Esophagus muscularis mucosa (tissue), 4 donors: ENCODE measurements around the gene ACSF3. TPM values are rescaled to one million over a fixed set of nuclear protein-coding genes. Genes with fewer than 3 reads are reported as not detected.

Source experiments
- DNase-seq: peaks from one replicate; pipeline ENCODE4 v3.0.0-alpha.2; 2017; ENCODE audit errors: extremely low spot score
- H3K27ac ChIP-seq, 4 donors: fragments of 200-600 bp; sonication (generic); replicated peaks in 1 of 4; 1 replicate in 3 of 4; 2 replicates in 1 of 4; pipeline ENCODE4 v1.5.1; 2016 to 2019; ENCODE audit warnings: mild to moderate bottlenecking in 1 of 4
- H3K27me3 ChIP-seq, 4 donors: fragments of 200-600 bp; sonication (generic); one replicate each; pipeline versions ENCODE4 v1.5.1 to v1.6.0; 2016 to 2019
- H3K36me3 ChIP-seq, 4 donors: fragments of 200-600 bp; sonication (generic); one replicate each; pipeline ENCODE4 v1.5.1; 2016 to 2019
- H3K4me1 ChIP-seq, 4 donors: fragments of 200-600 bp; sonication (generic); one replicate each; pipeline ENCODE4 v1.5.1; 2016 to 2019
- H3K4me3 ChIP-seq, 4 donors: fragments of 200-600 bp; sonication (generic); 1 replicate in 2 of 4; 2 replicates in 2 of 4; pipeline ENCODE4 v1.5.1; 2016 to 2019; ENCODE audit warnings: mild to moderate bottlenecking in 4 of 4, moderate library complexity in 1 of 4
- H3K9me3 ChIP-seq, 4 donors: fragments of 200-600 bp; sonication (generic); 1 replicate in 3 of 4; 2 replicates in 1 of 4; pipeline ENCODE4 v1.5.1; 2016 to 2019
- EP300 ChIP-seq: sonication (generic); formaldehyde crosslinking; IDR thresholded peaks from one replicate; pipeline ENCODE4 v1.6.1; 2017; ENCODE audit warnings: antibody characterized with exemption
- POLR2A ChIP-seq: fragments of 450-650 bp; IDR thresholded peaks from one replicate; pipeline ENCODE4 v1.6.1; 2017; ENCODE audit warnings: antibody characterized with exemption, moderate library complexity, mild to moderate bottlenecking, low read depth
- POLR2AphosphoS5 ChIP-seq, 2 donors: sonication (generic); formaldehyde crosslinking; IDR thresholded peaks; one replicate each; pipeline ENCODE4 v1.6.1; 2017; ENCODE audit warnings: antibody characterized with exemption in 2 of 2
- WGBS: methylation state at CpG from one replicate; pipeline ENCODE4 v1.1.5; 2018; 5-methylcytosine and 5-hydroxymethylcytosine counted together
- intact Hi-C: fragments of 100-400 bp; cut with DNase I; formaldehyde crosslinking; loops from one replicate; pipeline ENCODE4 v1.15.1; 2023
- total RNA-seq, 4 donors: library from RNA; depleted of rRNA; stranded (reverse); fragments of >200 nt; gene quantifications; one replicate each; pipeline versions ENCODE4 v1.1.0 to v1.2.1, GENCODE V29; 2016
- TF ChIP-seq, protein P1 (sequence below), 3 experiments: fragments of 200-600 bp in 2 of 3; fragments of 450-650 bp in 1 of 3; sonication (generic) in 2 of 3; IDR thresholded peaks; one replicate each; pipeline ENCODE4 v1.5.1; 2017 to 2019; ENCODE audit warnings: antibody characterized with exemption in 3 of 3, mild to moderate bottlenecking in 2 of 3, moderate library complexity in 1 of 3

The ACSF3 gene
- total RNA-seq, 4 donors from 2014 or later, result 23.5 to 29.8 (median 27.2) TPM

DNA sequence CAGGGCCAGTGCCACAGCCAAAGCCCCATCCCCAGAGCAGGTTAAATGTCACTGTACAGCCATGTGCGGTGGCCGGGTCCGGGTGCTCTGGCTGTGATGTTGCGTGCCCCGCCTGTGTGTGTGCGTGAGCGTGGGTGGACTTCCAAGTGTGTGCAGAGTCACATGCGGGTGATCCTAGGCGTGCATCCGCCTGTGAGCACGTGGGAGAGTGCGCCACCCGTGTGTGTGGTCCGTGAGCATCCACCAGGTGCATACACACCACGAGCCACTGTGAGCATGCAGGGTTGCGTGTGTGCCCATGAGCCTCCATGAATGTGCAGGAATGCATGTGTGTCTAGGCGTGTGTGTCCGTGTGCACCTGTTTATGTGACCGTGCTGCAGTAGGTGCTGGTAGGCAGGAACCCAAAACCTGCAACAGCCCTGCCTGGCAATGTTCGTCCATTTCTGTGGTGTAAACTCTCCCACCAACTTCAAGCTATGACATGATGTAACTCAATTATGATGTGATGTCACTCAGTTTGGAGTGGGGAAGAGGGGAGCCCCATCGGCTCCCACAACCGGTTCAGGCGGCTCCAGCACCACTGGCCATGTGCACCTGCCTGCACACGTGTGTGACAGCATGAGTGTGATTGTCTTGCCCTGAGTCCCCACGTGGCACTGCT lies 37.6 kb upstream of the ACSF3 start:
- Histone ChIP-seq H3K9me3 (no peaks in the 10 kb centered on the region), H3K36me3 (no peaks in the 10 kb centered on the region), H3K4me3 (no peak overlapping the region), H3K4me1 (no peaks in the 10 kb centered on the region), H3K27me3 (peaks cover 0 to 90% (median 6%) of the 10 kb centered on the region in 4 donors), H3K27ac (no peak overlapping the region)
- TF ChIP-seq EP300 (no peak), POLR2AphosphoS5 (IDR thresholded peaks at IDR 0.05) (no peak), POLR2A (no peak)
- TF ChIP-seq, protein P1, sequence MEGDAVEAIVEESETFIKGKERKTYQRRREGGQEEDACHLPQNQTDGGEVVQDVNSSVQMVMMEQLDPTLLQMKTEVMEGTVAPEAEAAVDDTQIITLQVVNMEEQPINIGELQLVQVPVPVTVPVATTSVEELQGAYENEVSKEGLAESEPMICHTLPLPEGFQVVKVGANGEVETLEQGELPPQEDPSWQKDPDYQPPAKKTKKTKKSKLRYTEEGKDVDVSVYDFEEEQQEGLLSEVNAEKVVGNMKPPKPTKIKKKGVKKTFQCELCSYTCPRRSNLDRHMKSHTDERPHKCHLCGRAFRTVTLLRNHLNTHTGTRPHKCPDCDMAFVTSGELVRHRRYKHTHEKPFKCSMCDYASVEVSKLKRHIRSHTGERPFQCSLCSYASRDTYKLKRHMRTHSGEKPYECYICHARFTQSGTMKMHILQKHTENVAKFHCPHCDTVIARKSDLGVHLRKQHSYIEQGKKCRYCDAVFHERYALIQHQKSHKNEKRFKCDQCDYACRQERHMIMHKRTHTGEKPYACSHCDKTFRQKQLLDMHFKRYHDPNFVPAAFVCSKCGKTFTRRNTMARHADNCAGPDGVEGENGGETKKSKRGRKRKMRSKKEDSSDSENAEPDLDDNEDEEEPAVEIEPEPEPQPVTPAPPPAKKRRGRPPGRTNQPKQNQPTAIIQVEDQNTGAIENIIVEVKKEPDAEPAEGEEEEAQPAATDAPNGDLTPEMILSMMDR (IDR thresholded peaks at IDR 0.05), result no peak
- intact Hi-C loops, result no loop called here
- DNase-seq, result no peak
- 90% methylated on average over 7 of the region's 25 CpGs for WGBS

- no CpG with 5 or more reads among the region's 11 CpGs for WGBS
- intact Hi-C loops, result no loop called here
These were observed 37.1 kb upstream of the ACSF3 start for GRCh38 chr16:89056592-89056991.

GRCh38 chr16:89057738-89058137 lies 35.9 kb upstream of the ACSF3 start:
- Histone ChIP-seq H3K36me3 (no peaks in the 10 kb centered on the region), H3K4me1 (no peaks in the 10 kb centered on the region), H3K27me3 (peaks cover 0 to 88% (median 4%) of the 10 kb centered on the region in 4 donors), H3K4me3 (no peak overlapping the region), H3K9me3 (no peaks in the 10 kb centered on the region), H3K27ac (no peak overlapping the region)
- no peak for DNase-seq
- no peak for TF ChIP-seq POLR2AphosphoS5 (IDR thresholded peaks at IDR 0.05)
- TF ChIP-seq, protein P1 (IDR thresholded peaks at IDR 0.05), result no peak
- no peak for TF ChIP-seq POLR2A
- TF ChIP-seq EP300, result no peak
- intact Hi-C loops, result no loop called here
- WGBS, result no CpG with 5 or more reads among the region's 9 CpGs

More at GRCh38 chr16:89056592-89056991, 37.1 kb upstream of the ACSF3 start:
- no peaks in the 10 kb centered on the region for H3K9me3 ChIP-seq
- no peak overlapping the region for H3K4me3 ChIP-seq
- H3K36me3 ChIP-seq, result no peaks in the 10 kb centered on the region
- DNase-seq, result no peak
- H3K27me3 ChIP-seq, result peaks cover 0 to 88% (median 5%) of the 10 kb centered on the region in 4 donors
- TF ChIP-seq POLR2A (no peak), POLR2AphosphoS5 (IDR thresholded peaks at IDR 0.05) (no peak), EP300 (no peak)
- TF ChIP-seq, protein P1 (IDR thresholded peaks at IDR 0.05), result no peak
- H3K4me1 ChIP-seq, result no peaks in the 10 kb centered on the region
- H3K27ac ChIP-seq, result no peak overlapping the region

DNA sequence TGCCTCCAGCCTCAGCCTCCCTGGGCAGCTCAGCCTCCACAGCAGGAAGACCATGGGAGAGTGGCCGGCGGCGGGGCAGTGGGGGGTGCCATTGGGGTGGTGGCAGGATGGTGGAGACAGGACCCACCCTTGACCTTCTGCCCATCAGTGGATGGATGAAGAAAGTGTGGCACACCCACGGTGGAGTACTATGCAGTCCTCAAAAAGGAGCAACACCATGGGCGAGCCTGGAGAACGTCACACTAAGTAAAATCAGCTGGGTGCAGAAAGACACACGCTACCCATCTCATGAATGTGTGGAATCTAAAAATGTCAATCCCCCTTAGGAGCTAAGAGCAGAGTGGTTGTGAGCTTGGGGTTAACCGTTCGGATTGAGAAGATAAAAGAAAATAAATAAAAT lies 34.8 kb upstream of the ACSF3 start:
- no peak overlapping the region for H3K27ac ChIP-seq
- H3K4me1 ChIP-seq, result no peaks in the 10 kb centered on the region
- H3K27me3 ChIP-seq, result peaks cover 0 to 88% (median 4%) of the 10 kb centered on the region in 4 donors
- intact Hi-C loops, result no loop called here
- H3K4me3 ChIP-seq, result no peak overlapping the region
- H3K9me3 ChIP-seq, result no peaks in the 10 kb centered on the region
- DNase-seq, result no peak
- TF ChIP-seq EP300 (no peak), POLR2AphosphoS5 (IDR thresholded peaks at IDR 0.05) (no peak), POLR2A (no peak)
- TF ChIP-seq, protein P1 (IDR thresholded peaks at IDR 0.05), result no peak
- 96% methylated on average over 9 of the region's 9 CpGs for WGBS
- no peaks in the 10 kb centered on the region for H3K36me3 ChIP-seq
